H4 (cell line): Measurements from ENCODE around the gene KRT8. TPM values are rescaled to one million over a fixed set of nuclear protein-coding genes. Genes with fewer than 3 reads are reported as not detected.

ENCODE experiments used
- DNase-seq: peaks from one replicate; pipeline ENCODE4 v3.0.0-alpha.2; 2015; ENCODE audit warnings: low spot score
- total RNA-seq: library from RNA; depleted of rRNA; stranded (reverse); fragments of >200 nt; shearing (Covaris generic); gene quantifications from 2 replicates; pipeline ENCODE4 v1.2.3, GENCODE V29; 2014; rRNA removed

The KRT8 gene
- total RNA-seq, 1 experiment from 2014 or later, result 20.7 TPM

DNA sequence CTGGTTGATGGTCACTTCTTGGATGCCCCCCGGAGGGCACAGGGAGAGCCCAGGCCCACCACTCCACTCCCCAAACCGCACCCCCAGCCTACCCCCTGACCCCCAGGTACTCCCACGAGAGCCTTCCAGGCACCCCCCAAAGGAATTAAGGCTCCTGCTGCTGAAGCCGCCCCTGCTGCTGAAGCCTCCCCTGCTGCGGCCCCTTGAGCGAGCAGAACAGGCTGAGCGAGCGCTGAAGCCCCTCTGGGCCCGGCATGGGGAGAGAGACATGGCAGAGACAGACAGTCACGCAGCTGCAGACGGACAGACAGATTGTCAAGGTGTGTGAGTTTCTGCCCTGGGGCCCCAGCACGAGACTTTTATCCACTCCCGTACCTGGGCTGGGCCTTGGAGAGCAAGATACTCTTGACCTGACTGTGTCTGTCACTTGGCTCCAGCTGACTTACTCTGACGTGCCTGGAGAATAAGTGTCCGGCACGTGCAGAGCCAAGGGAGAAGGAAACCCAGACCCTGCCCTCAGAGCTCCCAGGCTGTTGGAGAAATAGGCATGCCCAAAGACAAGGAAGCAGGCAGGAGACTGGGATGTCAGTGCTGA lies 56.1 kb downstream of the KRT8 start, which contains the start of gene KRT78:
Gene KRT78 (minus strand): TSS at position 334 of the 595 bp plus-strand sequence. CDS start 64 bp downstream, at position 270.
- DNase-seq, result no peak

DNA sequence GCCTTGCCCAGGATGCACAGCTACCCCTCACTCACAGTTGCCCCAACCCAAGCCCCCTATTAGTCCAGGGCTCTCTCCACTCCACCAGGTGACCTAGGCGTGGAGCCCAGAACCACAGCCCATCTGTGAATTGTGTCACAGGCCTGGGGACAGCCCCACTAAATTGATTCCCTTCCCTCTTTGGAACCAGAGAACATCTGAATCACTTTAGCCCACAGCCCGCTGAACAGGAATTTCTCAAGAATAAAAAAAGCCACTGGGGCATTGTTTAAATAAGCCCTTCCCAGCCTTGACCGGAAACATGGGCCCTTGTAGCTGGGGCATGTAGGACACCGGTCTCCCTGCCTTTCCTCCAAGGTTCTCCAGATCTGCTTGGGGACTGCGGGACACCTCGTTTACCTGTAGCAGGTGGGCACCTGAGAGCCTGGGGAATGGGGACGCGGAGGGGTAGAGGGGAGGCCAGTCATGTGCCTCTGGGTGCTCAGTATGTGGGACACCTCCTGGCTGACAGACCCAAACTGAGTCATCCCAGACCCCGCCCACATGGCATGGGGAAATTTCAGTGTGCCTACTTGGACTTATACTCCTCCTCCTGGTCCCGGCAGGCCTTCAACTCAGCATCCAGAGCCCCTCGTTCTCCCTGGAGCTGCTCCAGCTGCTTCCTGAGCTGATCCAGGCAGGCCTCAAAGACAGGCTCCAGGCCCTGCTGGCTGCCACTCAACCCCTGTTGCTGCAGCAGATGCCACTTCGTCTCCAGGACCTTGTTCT lies 57.4 kb downstream of the KRT8 start:
- DNase-seq, result peak; percentile 49

Other genes starting within 250 kb of the KRT8 start
- not detected in 2 replicates for gene KRT1, start 224.7 kb downstream of the KRT8 start, total RNA-seq
- not detected in 2 replicates for gene KRT77, start 201.6 kb downstream of the KRT8 start, total RNA-seq
- gene KRT76, start 127.7 kb downstream of the KRT8 start, total RNA-seq, result not detected in 2 replicates
- not detected in 2 replicates for gene KRT3, start 109.0 kb downstream of the KRT8 start, total RNA-seq
- gene KRT4, start 91.0 kb downstream of the KRT8 start, total RNA-seq, result not detected in 2 replicates
- gene KRT79, start 70.8 kb downstream of the KRT8 start, total RNA-seq, result not detected in 2 replicates
- not detected in 2 replicates for gene KRT78, start 56.1 kb downstream of the KRT8 start, total RNA-seq
- 156 and 182 TPM in 2 replicates for gene KRT18, start 44.0 kb upstream of the KRT8 start, total RNA-seq
- 479 and 559 TPM in 2 replicates for gene EIF4B, start 101.4 kb upstream of the KRT8 start, total RNA-seq
- 18.3 and 20.2 TPM in 2 replicates for gene TNS2, start 145.0 kb upstream of the KRT8 start, total RNA-seq
- 5.5 and 5.6 TPM in 2 replicates for gene SPRYD3, start 174.3 kb upstream of the KRT8 start, total RNA-seq
- gene IGFBP6, start 192.6 kb upstream of the KRT8 start, total RNA-seq, result 265 and 375 TPM in 2 replicates
- gene SOAT2, start 198.4 kb upstream of the KRT8 start, total RNA-seq, result 0.06 TPM in 1 of 2 replicates, not detected in the other